Kidney epithelial cell (primary cell): ENCODE results near the gene DAZAP2. TPM values are rescaled to one million over a fixed set of nuclear protein-coding genes. Genes with fewer than 3 reads are reported as not detected.

Experiments used
- DNase-seq: peaks from one replicate; pipeline ENCODE4 v3.0.0-alpha.2; 2010; ENCODE audit warnings: low read depth
- H3K27me3 ChIP-seq: 2 replicates; pipeline ENCODE4 v1.6.0; 2011; ENCODE audit warnings: low read length; ENCODE audit not compliant: control insufficient read depth, insufficient read depth
- H3K36me3 ChIP-seq: 2 replicates; pipeline ENCODE4 v1.5.1; 2011; ENCODE audit warnings: low read length; ENCODE audit not compliant: control insufficient read depth, insufficient read depth
- H3K4me3 ChIP-seq: 2 replicates; pipeline ENCODE4 v1.5.1; 2011; ENCODE audit warnings: low read depth, mild to moderate bottlenecking, control low read depth, low read length
- CTCF ChIP-seq: IDR thresholded peaks from 2 replicates; pipeline ENCODE4 v1.5.1; 2011; ENCODE audit warnings: mild to moderate bottlenecking, moderate library complexity, low read length, control low read depth, inconsistent platforms; ENCODE audit not compliant: insufficient read depth, poor library complexity, severe bottlenecking
- total RNA-seq: library from RNA; depleted of rRNA; stranded (reverse); fragments of >200 nt; gene quantifications from 2 replicates; pipeline ENCODE4 v1.2.3, GENCODE V29; 2015

The DAZAP2 gene
- total RNA-seq = 244 and 271 TPM in 2 replicates

- Histone ChIP-seq H3K36me3 (no peaks in the 10 kb centered on the region), H3K4me3 (peak within 1 kb of the TSS; percentile 100), H3K27me3 (no peaks in the 10 kb centered on the region)
- TF ChIP-seq CTCF = no peak
- DNase-seq = peak; percentile 72
Observed at GRCh38 chr12:51238510-51239334, at the start of gene DAZAP2. TSS of gene DAZAP2 (plus strand) at chr12:51238826. CDS start at chr12:51238908, 82 bp downstream.

- H3K36me3 ChIP-seq = no peaks in the 10 kb centered on the region
- DNase-seq = no peak
- H3K4me3 ChIP-seq = no peak overlapping the region
- TF ChIP-seq CTCF = no peak
- no peaks in the 10 kb centered on the region for H3K27me3 ChIP-seq
Observed at GRCh38 chr12:51189790-51190355, 48.8 kb upstream of the DAZAP2 start.

- TF ChIP-seq CTCF = no peak
- Histone ChIP-seq H3K4me3 (no peak overlapping the region), H3K27me3 (no peaks in the 10 kb centered on the region), H3K36me3 (no peaks in the 10 kb centered on the region)
- DNase-seq = no peak
Observed at GRCh38 chr12:51190820-51191219, 47.8 kb upstream of the DAZAP2 start.

- Histone ChIP-seq H3K27me3 (no peaks in the 10 kb centered on the region), H3K4me3 (no peak overlapping the region), H3K36me3 (no peaks in the 10 kb centered on the region)
- TF ChIP-seq CTCF = no peak
- DNase-seq = no peak
Observed at GRCh38 chr12:51191516-51192283, 46.9 kb upstream of the DAZAP2 start.

- Histone ChIP-seq H3K36me3 (no peaks in the 10 kb centered on the region), H3K4me3 (no peak overlapping the region), H3K27me3 (no peaks in the 10 kb centered on the region)
- no peak for TF ChIP-seq CTCF
- no peak for DNase-seq
Observed at GRCh38 chr12:51192284-51192671, 46.3 kb upstream of the DAZAP2 start.
